Vagina (tissue), 2 donors: Measurements from ENCODE around the gene HAGH. TPM values are rescaled to one million over a fixed set of nuclear protein-coding genes. Genes with fewer than 3 reads are reported as not detected.

Source experiments
- DNase-seq, 2 donors: peaks; one replicate each; pipeline ENCODE4 v3.0.0-alpha.2; 2017; ENCODE audit errors: extremely low spot score in 2 of 2
- H3K27ac ChIP-seq: fragments of 200-600 bp; sonication (generic); one replicate; pipeline ENCODE4 v1.5.1; 2019
- H3K27me3 ChIP-seq: fragments of 200-600 bp; sonication (generic); one replicate; pipeline ENCODE4 v1.5.1; 2019
- H3K36me3 ChIP-seq, 2 donors: fragments of 200-600 bp; sonication (generic); one replicate each; pipeline ENCODE4 v1.5.1; 2017 to 2019
- H3K4me1 ChIP-seq: fragments of 200-600 bp; sonication (generic); one replicate; pipeline ENCODE4 v1.5.1; 2019
- H3K4me3 ChIP-seq, 2 donors: fragments of 200-600 bp; sonication (generic); 1 replicate in 1 of 2; 2 replicates in 1 of 2; pipeline ENCODE4 v1.5.1; 2016 to 2019
- H3K9me3 ChIP-seq: fragments of 200-600 bp; sonication (generic); one replicate; pipeline ENCODE4 v1.5.1; 2019
- POLR2A ChIP-seq, 2 donors: fragments of 450-650 bp; IDR thresholded peaks; one replicate each; pipeline ENCODE4 v1.6.1; 2017; ENCODE audit warnings: antibody characterized with exemption in 2 of 2, mild to moderate bottlenecking in 2 of 2, moderate library complexity in 2 of 2
- POLR2AphosphoS5 ChIP-seq, 2 donors: sonication (generic); formaldehyde crosslinking; IDR thresholded peaks; one replicate each; pipeline ENCODE4 v1.9.0; 2017; ENCODE audit warnings: antibody characterized with exemption in 2 of 2, mild to moderate bottlenecking in 2 of 2, low read depth in 1 of 2; ENCODE audit not compliant: insufficient read depth in 1 of 2
- intact Hi-C: fragments of 100-400 bp; cut with DNase I; formaldehyde crosslinking; loops from one replicate; pipeline ENCODE4 v1.15.1; 2023
- total RNA-seq: library from RNA; depleted of rRNA; stranded (reverse); fragments of >200 nt; gene quantifications from one replicate; pipeline ENCODE4 v1.2.3, GENCODE V29; 2016
- TF ChIP-seq, protein P1 (sequence below), 3 experiments: fragments of 450-650 bp in 2 of 3; fragments of 200-600 bp in 1 of 3; sonication (generic) in 1 of 3; IDR thresholded peaks; one replicate each; pipeline ENCODE4 v1.5.1; 2017 to 2019; ENCODE audit warnings: antibody characterized with exemption in 3 of 3, mild to moderate bottlenecking in 2 of 3, moderate library complexity in 2 of 3

Gene HAGH
- total RNA-seq, 1 donor from 2014 or later = 71.5 TPM

GRCh38 chr16:1846416-1846815 lies 19.8 kb upstream of the HAGH start:
- Histone ChIP-seq H3K4me1 (no peaks in the 10 kb centered on the region), H3K9me3 (no peaks in the 10 kb centered on the region), H3K27ac (no peak overlapping the region), H3K27me3 (no peaks in the 10 kb centered on the region), H3K4me3 (no peak overlapping the region), H3K36me3 (no peaks in the 10 kb centered on the region)
- no peak for DNase-seq
- no peak for TF ChIP-seq POLR2A (IDR thresholded peaks at IDR 0.05)
- TF ChIP-seq, protein P1, sequence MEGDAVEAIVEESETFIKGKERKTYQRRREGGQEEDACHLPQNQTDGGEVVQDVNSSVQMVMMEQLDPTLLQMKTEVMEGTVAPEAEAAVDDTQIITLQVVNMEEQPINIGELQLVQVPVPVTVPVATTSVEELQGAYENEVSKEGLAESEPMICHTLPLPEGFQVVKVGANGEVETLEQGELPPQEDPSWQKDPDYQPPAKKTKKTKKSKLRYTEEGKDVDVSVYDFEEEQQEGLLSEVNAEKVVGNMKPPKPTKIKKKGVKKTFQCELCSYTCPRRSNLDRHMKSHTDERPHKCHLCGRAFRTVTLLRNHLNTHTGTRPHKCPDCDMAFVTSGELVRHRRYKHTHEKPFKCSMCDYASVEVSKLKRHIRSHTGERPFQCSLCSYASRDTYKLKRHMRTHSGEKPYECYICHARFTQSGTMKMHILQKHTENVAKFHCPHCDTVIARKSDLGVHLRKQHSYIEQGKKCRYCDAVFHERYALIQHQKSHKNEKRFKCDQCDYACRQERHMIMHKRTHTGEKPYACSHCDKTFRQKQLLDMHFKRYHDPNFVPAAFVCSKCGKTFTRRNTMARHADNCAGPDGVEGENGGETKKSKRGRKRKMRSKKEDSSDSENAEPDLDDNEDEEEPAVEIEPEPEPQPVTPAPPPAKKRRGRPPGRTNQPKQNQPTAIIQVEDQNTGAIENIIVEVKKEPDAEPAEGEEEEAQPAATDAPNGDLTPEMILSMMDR (IDR thresholded peaks at IDR 0.05) = no peak
- no peak for TF ChIP-seq POLR2AphosphoS5 (IDR thresholded peaks at IDR 0.05; ENCODE audit: insufficient read depth in 1 of 2, low read depth in 1 of 2)
- intact Hi-C loops = no loop called here

DNA sequence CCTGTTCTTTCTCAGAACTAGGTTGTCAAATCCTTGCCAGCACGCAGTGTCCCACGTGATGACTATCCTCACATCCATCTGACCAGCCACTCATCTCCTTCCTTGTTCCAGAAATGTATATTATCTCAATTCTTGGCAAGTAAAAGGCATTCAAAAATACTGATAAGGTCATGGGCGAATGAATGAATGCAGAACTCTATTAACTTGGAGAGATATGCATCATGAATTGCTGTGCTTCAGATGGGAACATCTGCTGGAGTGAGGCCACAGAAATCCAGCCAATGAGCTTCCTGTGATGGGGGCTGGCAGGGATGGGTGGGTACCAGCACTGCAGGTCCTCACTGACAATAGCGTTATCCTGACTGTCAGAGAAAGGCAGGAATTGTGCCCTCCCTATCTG lies 19.4 kb upstream of the HAGH start:
- no peaks in the 10 kb centered on the region for H3K9me3 ChIP-seq
- H3K4me3 ChIP-seq = no peak overlapping the region
- no peaks in the 10 kb centered on the region for H3K4me1 ChIP-seq
- TF ChIP-seq, protein P1 (IDR thresholded peaks at IDR 0.05) = no peak
- no peak for TF ChIP-seq POLR2A (IDR thresholded peaks at IDR 0.05)
- TF ChIP-seq POLR2AphosphoS5 (IDR thresholded peaks at IDR 0.05; ENCODE audit: insufficient read depth in 1 of 2, low read depth in 1 of 2) = no peak
- intact Hi-C loops = no loop called here
- DNase-seq = no peak
- no peak overlapping the region for H3K27ac ChIP-seq
- no peaks in the 10 kb centered on the region for H3K27me3 ChIP-seq
- no peaks in the 10 kb centered on the region for H3K36me3 ChIP-seq

DNA sequence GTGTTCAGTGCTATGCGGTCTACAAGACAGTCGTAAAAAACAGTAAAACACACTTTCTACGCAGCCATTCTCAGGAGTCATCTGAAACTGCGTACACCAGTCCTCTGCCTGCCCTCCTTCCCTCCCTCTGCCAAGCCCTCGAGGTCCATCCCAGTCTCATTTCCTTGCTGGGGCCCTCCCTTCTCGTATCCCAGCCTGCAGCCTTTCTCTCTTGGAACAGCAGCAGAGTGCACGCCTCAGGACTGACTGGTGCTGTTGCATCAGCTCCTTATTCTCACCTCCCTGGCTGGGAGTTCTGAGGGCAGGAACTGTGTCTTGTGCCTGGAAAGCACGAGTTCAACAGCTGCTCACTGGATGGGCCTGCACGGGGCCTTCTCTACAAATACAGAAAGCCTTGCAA lies 12.9 kb upstream of the HAGH start:
- H3K4me1 ChIP-seq = no peaks in the 10 kb centered on the region
- H3K36me3 ChIP-seq = no peaks in the 10 kb centered on the region
- H3K4me3 ChIP-seq = no peak overlapping the region
- TF ChIP-seq, protein P1 (IDR thresholded peaks at IDR 0.05) = no peak
- TF ChIP-seq POLR2AphosphoS5 (IDR thresholded peaks at IDR 0.05; ENCODE audit: insufficient read depth in 1 of 2, low read depth in 1 of 2) = no peak
- TF ChIP-seq POLR2A (IDR thresholded peaks at IDR 0.05) = no peak
- no peaks in the 10 kb centered on the region for H3K27me3 ChIP-seq
- H3K27ac ChIP-seq = no peak overlapping the region
- no peak for DNase-seq
- H3K9me3 ChIP-seq = no peaks in the 10 kb centered on the region
- intact Hi-C loops = no loop called here

GRCh38 chr16:1834096-1834495 lies 7.5 kb upstream of the HAGH start:
- H3K27ac ChIP-seq = no peak overlapping the region

GRCh38 chr16:1832838-1833454 lies 6.3 kb upstream of the HAGH start:
- H3K36me3 ChIP-seq = no peaks in the 10 kb centered on the region
- H3K4me1 ChIP-seq = peaks cover 22% of the 10 kb centered on the region
- TF ChIP-seq, protein P1 (IDR thresholded peaks at IDR 0.05) = no peak
- TF ChIP-seq POLR2A (IDR thresholded peaks at IDR 0.05) (no peak), POLR2AphosphoS5 (IDR thresholded peaks at IDR 0.05; ENCODE audit: insufficient read depth in 1 of 2, low read depth in 1 of 2) (no peak)
- no peak overlapping the region for H3K27ac ChIP-seq
- intact Hi-C loops = no loop called here
- H3K9me3 ChIP-seq = no peaks in the 10 kb centered on the region
- H3K4me3 ChIP-seq = no peak overlapping the region
- no peak for DNase-seq
- no peaks in the 10 kb centered on the region for H3K27me3 ChIP-seq

More at GRCh38 chr16:1834096-1834495, 7.5 kb upstream of the HAGH start:
- Histone ChIP-seq H3K9me3 (no peaks in the 10 kb centered on the region), H3K27me3 (no peaks in the 10 kb centered on the region), H3K4me1 (peaks cover 11% of the 10 kb centered on the region), H3K36me3 (no peaks in the 10 kb centered on the region), H3K4me3 (no peak overlapping the region)
- intact Hi-C loops = no loop called here
- TF ChIP-seq, protein P1 (IDR thresholded peaks at IDR 0.05) = no peak
- TF ChIP-seq POLR2A (IDR thresholded peaks at IDR 0.05) (no peak), POLR2AphosphoS5 (IDR thresholded peaks at IDR 0.05; ENCODE audit: insufficient read depth in 1 of 2, low read depth in 1 of 2) (peak in 1 of 2 donors; percentile 28)
- no peak for DNase-seq
